ENCODE measurements around the gene A1BG. TPM values are rescaled to one million over a fixed set of nuclear protein-coding genes. Genes with fewer than 3 reads are reported as not detected.

The A1BG gene
- total and polyA plus RNA-seq, 2 of the 13 experiments (the other 11 are each of a cell fraction or from before 2014, with no cell fraction given): 14.7 to 41.4 TPM

DNA sequence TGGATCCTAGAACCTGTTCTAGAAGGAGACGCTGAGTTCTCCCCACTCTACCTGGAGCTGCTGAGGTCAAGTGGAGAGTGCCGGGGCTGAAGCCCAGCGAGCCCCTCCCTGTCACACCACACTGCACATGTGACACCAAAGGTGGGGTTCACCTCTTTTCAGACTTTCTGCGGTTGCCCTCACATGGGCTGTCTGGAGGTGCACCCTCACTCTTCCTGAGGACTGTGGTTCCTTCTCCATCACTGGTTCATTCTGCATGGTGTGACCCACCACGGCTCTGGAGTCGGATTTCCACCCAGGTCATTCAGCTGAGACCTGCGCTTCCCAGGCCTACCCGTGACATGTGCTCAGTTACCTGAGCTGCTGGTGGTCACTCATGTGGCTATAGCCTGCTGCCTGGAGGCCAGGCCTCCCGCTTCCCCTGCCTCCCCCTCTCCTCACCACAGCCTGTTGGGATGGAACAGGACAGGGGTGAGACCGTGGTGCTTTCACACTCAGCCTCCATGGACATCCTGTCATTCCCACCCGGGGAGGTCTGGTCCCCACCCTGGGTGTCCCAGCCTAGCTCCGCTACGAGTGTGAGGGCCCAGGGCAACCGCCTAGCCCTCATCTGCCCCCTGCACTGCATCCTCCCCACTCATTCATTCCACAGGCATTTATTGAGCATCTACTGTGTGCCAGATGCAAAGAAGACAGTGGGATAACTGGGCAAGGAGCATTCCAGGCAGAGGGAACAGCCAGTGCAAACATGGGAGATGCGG lies 605 bp upstream of the A1BG start (continued):
- TF ChIP-seq, protein P1, sequence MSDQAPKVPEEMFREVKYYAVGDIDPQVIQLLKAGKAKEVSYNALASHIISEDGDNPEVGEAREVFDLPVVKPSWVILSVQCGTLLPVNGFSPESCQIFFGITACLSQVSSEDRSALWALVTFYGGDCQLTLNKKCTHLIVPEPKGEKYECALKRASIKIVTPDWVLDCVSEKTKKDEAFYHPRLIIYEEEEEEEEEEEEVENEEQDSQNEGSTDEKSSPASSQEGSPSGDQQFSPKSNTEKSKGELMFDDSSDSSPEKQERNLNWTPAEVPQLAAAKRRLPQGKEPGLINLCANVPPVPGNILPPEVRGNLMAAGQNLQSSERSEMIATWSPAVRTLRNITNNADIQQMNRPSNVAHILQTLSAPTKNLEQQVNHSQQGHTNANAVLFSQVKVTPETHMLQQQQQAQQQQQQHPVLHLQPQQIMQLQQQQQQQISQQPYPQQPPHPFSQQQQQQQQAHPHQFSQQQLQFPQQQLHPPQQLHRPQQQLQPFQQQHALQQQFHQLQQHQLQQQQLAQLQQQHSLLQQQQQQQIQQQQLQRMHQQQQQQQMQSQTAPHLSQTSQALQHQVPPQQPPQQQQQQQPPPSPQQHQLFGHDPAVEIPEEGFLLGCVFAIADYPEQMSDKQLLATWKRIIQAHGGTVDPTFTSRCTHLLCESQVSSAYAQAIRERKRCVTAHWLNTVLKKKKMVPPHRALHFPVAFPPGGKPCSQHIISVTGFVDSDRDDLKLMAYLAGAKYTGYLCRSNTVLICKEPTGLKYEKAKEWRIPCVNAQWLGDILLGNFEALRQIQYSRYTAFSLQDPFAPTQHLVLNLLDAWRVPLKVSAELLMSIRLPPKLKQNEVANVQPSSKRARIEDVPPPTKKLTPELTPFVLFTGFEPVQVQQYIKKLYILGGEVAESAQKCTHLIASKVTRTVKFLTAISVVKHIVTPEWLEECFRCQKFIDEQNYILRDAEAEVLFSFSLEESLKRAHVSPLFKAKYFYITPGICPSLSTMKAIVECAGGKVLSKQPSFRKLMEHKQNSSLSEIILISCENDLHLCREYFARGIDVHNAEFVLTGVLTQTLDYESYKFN (CRISPR knock-in tag; conservative IDR thresholded peaks at IDR 0.05): peak; percentile 62
- TF ChIP-seq ZNF747 (CRISPR knock-in tag; IDR thresholded peaks at IDR 0.05; ENCODE audit: borderline replicate concordance) (no peak), SMARCE1 (IDR thresholded peaks at IDR 0.05; ENCODE audit: borderline replicate concordance) (no peak), AHR (CRISPR knock-in tag; IDR thresholded peaks at IDR 0.05) (no peak), HDAC6 (IDR thresholded peaks at IDR 0.05; ENCODE audit: low read depth, low read length) (no peak), KLF16 (CRISPR knock-in tag; IDR thresholded peaks at IDR 0.05) (no peak; a peak in 1 of 4 replicates), ZNF746 (CRISPR knock-in tag; IDR thresholded peaks at IDR 0.05) (0 out of 2 replicates have a peak, but pooled peaks have one; percentile 3), ONECUT2 (CRISPR knock-in tag; IDR thresholded peaks at IDR 0.05) (peak; percentile 15; the same call in 1 of the 2 replicates), MEF2D (CRISPR knock-in tag; IDR thresholded peaks at IDR 0.05) (no peak), SATB2 (CRISPR knock-in tag; IDR thresholded peaks at IDR 0.05) (0 out of 2 replicates have a peak, but pooled peaks have one; percentile 59), NR2F1 (CRISPR knock-in tag; IDR thresholded peaks at IDR 0.05) (no peak), SALL2 (CRISPR knock-in tag; IDR thresholded peaks at IDR 0.05) (0 out of 2 replicates have a peak, but pooled peaks have one; percentile 41), ZC3H13 (CRISPR knock-in tag; IDR thresholded peaks at IDR 0.05) (peak; percentile 76), ZNF282 (IDR thresholded peaks at IDR 0.05; ENCODE audit: partially characterized antibody) (no peak), ZNF652 (CRISPR knock-in tag; IDR thresholded peaks at IDR 0.05; ENCODE audit: borderline replicate concordance, low read depth) (no peak), SAP130 (CRISPR knock-in tag; IDR thresholded peaks at IDR 0.05; ENCODE audit: low read depth) (no peak), ZMYM3 (CRISPR knock-in tag; IDR thresholded peaks at IDR 0.05) (peak; percentile 75)
- TF ChIP-seq, protein P2, sequence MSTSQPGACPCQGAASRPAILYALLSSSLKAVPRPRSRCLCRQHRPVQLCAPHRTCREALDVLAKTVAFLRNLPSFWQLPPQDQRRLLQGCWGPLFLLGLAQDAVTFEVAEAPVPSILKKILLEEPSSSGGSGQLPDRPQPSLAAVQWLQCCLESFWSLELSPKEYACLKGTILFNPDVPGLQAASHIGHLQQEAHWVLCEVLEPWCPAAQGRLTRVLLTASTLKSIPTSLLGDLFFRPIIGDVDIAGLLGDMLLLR (CRISPR knock-in tag; IDR thresholded peaks at IDR 0.05): 0 out of 2 replicates have a peak, but pooled peaks have one; percentile 18
- TF ChIP-seq, protein P3, sequence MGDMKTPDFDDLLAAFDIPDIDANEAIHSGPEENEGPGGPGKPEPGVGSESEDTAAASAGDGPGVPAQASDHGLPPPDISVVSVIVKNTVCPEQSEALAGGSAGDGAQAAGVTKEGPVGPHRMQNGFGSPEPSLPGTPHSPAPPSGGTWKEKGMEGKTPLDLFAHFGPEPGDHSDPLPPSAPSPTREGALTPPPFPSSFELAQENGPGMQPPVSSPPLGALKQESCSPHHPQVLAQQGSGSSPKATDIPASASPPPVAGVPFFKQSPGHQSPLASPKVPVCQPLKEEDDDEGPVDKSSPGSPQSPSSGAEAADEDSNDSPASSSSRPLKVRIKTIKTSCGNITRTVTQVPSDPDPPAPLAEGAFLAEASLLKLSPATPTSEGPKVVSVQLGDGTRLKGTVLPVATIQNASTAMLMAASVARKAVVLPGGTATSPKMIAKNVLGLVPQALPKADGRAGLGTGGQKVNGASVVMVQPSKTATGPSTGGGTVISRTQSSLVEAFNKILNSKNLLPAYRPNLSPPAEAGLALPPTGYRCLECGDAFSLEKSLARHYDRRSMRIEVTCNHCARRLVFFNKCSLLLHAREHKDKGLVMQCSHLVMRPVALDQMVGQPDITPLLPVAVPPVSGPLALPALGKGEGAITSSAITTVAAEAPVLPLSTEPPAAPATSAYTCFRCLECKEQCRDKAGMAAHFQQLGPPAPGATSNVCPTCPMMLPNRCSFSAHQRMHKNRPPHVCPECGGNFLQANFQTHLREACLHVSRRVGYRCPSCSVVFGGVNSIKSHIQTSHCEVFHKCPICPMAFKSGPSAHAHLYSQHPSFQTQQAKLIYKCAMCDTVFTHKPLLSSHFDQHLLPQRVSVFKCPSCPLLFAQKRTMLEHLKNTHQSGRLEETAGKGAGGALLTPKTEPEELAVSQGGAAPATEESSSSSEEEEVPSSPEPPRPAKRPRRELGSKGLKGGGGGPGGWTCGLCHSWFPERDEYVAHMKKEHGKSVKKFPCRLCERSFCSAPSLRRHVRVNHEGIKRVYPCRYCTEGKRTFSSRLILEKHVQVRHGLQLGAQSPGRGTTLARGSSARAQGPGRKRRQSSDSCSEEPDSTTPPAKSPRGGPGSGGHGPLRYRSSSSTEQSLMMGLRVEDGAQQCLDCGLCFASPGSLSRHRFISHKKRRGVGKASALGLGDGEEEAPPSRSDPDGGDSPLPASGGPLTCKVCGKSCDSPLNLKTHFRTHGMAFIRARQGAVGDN (CRISPR knock-in tag; IDR thresholded peaks at IDR 0.05): no peak
- TF ChIP-seq, protein P4, sequence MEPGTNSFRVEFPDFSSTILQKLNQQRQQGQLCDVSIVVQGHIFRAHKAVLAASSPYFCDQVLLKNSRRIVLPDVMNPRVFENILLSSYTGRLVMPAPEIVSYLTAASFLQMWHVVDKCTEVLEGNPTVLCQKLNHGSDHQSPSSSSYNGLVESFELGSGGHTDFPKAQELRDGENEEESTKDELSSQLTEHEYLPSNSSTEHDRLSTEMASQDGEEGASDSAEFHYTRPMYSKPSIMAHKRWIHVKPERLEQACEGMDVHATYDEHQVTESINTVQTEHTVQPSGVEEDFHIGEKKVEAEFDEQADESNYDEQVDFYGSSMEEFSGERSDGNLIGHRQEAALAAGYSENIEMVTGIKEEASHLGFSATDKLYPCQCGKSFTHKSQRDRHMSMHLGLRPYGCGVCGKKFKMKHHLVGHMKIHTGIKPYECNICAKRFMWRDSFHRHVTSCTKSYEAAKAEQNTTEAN (CRISPR knock-in tag; conservative IDR thresholded peaks at IDR 0.05): no peak
